HL-60 (cell line): ENCODE measurements around the gene FHL1.
A peak's percentile ranks its signal among the peaks of the same experiment; 100 is the strongest.

Experiments used
- DNase-seq, 2 experiments: peaks; one replicate each; pipeline ENCODE4 v3.0.0-alpha.2; 2010 to 2020; ENCODE audit warnings: low read depth in 1 of 2, low spot score in 1 of 2
- H3K27ac ChIP-seq: fragments of 250-450 bp; sonication (Bioruptor Pico); replicated peaks from 2 replicates; pipeline ENCODE4 v1.5.1; 2020; ENCODE audit warnings: mild to moderate bottlenecking, moderate library complexity
- H3K27me3 ChIP-seq: fragments of 250-450 bp; sonication (Bioruptor Pico); 2 replicates; pipeline ENCODE4 v1.5.1; 2021; ENCODE audit warnings: mild to moderate bottlenecking, moderate library complexity; ENCODE audit not compliant: insufficient read depth, poor library complexity, severe bottlenecking
- H3K4me3 ChIP-seq: replicated peaks from 2 replicates; pipeline ENCODE4 v1.5.1; 2011; ENCODE audit warnings: mild to moderate bottlenecking, control low read depth, low read length; ENCODE audit not compliant: insufficient read depth
- GABPA ChIP-seq: IDR thresholded peaks from 2 replicates; pipeline ENCODE4 v1.6.1; 2012; ENCODE audit warnings: low read depth
- POLR2AphosphoS5 ChIP-seq: IDR thresholded peaks from 2 replicates; pipeline ENCODE4 v1.6.1; 2012; ENCODE audit warnings: low read depth
- SPI1 ChIP-seq: IDR thresholded peaks from 2 replicates; pipeline ENCODE4 v1.6.1; 2012; ENCODE audit warnings: low read depth, mild to moderate bottlenecking, borderline replicate concordance
- TF ChIP-seq, protein P1 (sequence below): IDR thresholded peaks from 2 replicates; pipeline ENCODE4 v1.6.1; 2012; ENCODE audit warnings: low read depth; ENCODE audit not compliant: insufficient replicate concordance
- TF ChIP-seq, protein P2 (sequence below): IDR thresholded peaks from one replicate; pipeline ENCODE4 v1.5.1; 2011; ENCODE audit warnings: low read length, control low read depth, inconsistent platforms; ENCODE audit not compliant: insufficient read depth

Gene FHL1

DNA sequence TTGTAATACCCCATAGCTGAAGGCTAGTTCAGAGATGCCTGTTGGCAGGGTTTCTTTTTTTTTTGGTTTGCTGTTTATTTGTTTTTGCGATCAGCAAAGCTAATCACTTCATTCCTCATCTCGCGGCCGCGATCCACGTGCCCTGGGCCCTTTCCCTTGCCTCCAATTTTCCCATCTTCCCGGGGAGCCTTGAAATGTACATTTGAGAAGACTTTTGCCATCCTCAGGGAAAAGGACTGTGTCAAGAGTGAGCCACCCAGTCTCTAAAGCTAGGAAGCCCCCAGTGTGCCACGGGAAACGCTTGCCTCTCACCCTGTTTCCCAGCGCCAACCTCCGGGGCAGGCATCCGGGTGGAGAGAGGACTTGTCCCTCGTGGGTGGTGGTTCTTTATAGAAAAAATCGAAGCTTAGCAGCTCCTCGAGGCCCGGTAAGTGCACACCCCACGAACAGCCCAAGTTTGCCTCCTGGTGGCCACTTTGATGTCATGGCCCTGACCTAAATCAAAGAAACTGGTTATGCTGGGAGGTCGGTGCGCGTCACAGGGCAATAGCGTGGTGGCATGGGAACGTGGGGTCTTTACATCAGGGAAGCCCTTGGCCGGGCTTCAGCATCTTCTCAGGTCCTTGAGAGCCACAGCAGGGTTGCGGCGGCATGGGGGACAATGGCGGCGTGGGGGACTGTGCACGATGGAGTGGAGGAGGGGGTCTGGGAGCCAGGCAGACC is 61.8 kb downstream of the FHL1 start:
- Histone ChIP-seq H3K27me3 (no peaks in the 10 kb centered on the region), H3K27ac (no peak overlapping the region), H3K4me3 (no peak overlapping the region)
- TF ChIP-seq, protein P1, sequence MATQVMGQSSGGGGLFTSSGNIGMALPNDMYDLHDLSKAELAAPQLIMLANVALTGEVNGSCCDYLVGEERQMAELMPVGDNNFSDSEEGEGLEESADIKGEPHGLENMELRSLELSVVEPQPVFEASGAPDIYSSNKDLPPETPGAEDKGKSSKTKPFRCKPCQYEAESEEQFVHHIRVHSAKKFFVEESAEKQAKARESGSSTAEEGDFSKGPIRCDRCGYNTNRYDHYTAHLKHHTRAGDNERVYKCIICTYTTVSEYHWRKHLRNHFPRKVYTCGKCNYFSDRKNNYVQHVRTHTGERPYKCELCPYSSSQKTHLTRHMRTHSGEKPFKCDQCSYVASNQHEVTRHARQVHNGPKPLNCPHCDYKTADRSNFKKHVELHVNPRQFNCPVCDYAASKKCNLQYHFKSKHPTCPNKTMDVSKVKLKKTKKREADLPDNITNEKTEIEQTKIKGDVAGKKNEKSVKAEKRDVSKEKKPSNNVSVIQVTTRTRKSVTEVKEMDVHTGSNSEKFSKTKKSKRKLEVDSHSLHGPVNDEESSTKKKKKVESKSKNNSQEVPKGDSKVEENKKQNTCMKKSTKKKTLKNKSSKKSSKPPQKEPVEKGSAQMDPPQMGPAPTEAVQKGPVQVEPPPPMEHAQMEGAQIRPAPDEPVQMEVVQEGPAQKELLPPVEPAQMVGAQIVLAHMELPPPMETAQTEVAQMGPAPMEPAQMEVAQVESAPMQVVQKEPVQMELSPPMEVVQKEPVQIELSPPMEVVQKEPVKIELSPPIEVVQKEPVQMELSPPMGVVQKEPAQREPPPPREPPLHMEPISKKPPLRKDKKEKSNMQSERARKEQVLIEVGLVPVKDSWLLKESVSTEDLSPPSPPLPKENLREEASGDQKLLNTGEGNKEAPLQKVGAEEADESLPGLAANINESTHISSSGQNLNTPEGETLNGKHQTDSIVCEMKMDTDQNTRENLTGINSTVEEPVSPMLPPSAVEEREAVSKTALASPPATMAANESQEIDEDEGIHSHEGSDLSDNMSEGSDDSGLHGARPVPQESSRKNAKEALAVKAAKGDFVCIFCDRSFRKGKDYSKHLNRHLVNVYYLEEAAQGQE, result no peak
- TF ChIP-seq POLR2AphosphoS5 (no peak), SPI1 (no peak), GABPA (no peak)
- TF ChIP-seq, protein P2, sequence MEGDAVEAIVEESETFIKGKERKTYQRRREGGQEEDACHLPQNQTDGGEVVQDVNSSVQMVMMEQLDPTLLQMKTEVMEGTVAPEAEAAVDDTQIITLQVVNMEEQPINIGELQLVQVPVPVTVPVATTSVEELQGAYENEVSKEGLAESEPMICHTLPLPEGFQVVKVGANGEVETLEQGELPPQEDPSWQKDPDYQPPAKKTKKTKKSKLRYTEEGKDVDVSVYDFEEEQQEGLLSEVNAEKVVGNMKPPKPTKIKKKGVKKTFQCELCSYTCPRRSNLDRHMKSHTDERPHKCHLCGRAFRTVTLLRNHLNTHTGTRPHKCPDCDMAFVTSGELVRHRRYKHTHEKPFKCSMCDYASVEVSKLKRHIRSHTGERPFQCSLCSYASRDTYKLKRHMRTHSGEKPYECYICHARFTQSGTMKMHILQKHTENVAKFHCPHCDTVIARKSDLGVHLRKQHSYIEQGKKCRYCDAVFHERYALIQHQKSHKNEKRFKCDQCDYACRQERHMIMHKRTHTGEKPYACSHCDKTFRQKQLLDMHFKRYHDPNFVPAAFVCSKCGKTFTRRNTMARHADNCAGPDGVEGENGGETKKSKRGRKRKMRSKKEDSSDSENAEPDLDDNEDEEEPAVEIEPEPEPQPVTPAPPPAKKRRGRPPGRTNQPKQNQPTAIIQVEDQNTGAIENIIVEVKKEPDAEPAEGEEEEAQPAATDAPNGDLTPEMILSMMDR, result no peak
- peak in 1 of 2 experiments; percentile 8 for DNase-seq

DNA sequence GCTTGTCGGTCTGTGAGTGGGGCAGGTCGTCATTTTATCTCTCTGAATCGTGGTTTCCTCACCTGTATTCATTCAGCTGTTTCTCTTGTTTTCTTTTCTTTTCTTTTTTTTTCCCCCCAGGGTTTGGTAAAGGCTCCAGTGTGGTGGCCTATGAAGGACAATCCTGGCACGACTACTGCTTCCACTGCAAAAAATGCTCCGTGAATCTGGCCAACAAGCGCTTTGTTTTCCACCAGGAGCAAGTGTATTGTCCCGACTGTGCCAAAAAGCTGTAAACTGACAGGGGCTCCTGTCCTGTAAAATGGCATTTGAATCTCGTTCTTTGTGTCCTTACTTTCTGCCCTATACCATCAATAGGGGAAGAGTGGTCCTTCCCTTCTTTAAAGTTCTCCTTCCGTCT is 62.4 kb downstream of the FHL1 start:
- Histone ChIP-seq H3K27me3 (no peaks in the 10 kb centered on the region), H3K27ac (peak overlapping the region; percentile 65; the same call in 1 of the 2 replicates), H3K4me3 (no peak overlapping the region)
- TF ChIP-seq POLR2AphosphoS5 (no peak), SPI1 (no peak), GABPA (no peak)
- TF ChIP-seq, protein P2, result no peak
- TF ChIP-seq, protein P1, result no peak
- DNase-seq, result no peak

DNA sequence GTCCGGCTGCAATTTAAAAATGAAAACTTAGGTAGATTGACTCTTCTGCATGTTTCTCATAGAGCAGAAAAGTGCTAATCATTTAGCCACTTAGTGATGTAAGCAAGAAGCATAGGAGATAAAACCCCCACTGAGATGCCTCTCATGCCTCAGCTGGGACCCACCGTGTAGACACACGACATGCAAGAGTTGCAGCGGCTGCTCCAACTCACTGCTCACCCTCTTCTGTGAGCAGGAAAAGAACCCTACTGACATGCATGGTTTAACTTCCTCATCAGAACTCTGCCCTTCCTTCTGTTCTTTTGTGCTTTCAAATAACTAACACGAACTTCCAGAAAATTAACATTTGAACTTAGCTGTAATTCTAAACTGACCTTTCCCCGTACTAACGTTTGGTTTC is 62.9 kb downstream of the FHL1 start:
- TF ChIP-seq SPI1 (no peak), GABPA (no peak), POLR2AphosphoS5 (no peak)
- TF ChIP-seq, protein P1, result no peak
- TF ChIP-seq, protein P2, result no peak
- peak in 1 of 2 experiments; percentile 30 for DNase-seq
- peak overlapping the region; percentile 65 for H3K27ac ChIP-seq
- peak overlapping the region; percentile 12; the same call in 1 of the 2 replicates for H3K4me3 ChIP-seq
- H3K27me3 ChIP-seq, result no peaks in the 10 kb centered on the region
